ENCODE results near the gene HSPA12A. TPM values are rescaled to one million over a fixed set of nuclear protein-coding genes. Genes with fewer than 3 reads are reported as not detected.

The HSPA12A gene
- total RNA-seq, 5 donors from 2014 or later (not counting 1 experiment from before 2014, with no cell fraction given): 0.26 to 0.89 (median 0.53) TPM

DNA sequence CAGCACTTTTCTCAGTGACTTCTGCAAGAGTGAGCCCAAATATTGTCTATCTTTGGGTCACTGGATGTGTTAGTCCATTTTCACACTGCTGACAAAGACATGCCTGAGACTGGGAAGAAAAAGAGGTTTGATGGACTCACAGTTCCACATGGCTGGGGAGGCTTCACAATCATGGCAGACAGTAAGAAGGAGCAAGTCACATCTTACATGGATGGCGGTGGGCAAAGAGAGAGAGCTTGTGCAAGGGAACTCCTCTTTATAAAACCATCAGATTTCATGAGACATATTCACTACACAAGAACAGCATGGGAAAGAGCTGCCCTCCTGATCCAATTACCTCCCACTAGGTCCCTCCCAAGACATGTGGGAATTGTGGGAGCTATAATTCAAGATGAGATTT is 6.1 kb upstream of the HSPA12A start:
- Histone ChIP-seq H3K9me3 (peaks cover 2% of the 10 kb centered on the region), H3K4me3 (ENCODE audit: control insufficient read depth in 1 of 2, extremely low read depth in 1 of 2, low read length in 1 of 2) (no peak overlapping the region), H3K36me3 (ENCODE audit: control insufficient read depth in 2 of 2, extremely low read depth in 1 of 2, insufficient read depth in 1 of 2, low read length in 1 of 2) (no peaks in the 10 kb centered on the region), H3K27ac (ENCODE audit: low read length) (no peak overlapping the region), H3K4me1 (ENCODE audit: control insufficient read depth in 1 of 2, extremely low read depth in 1 of 2, insufficient read depth in 2 of 2, low read length in 2 of 2) (no peaks in the 10 kb centered on the region), H3K27me3 (replicated peaks in 1 of 2; ENCODE audit: control insufficient read depth in 2 of 2, extremely low read depth in 1 of 2, insufficient read depth in 2 of 2, low read length in 1 of 2) (peaks cover 7 to 49% of the 10 kb centered on the region in 2 experiments)
- Mint-ChIP-seq H3K36me3 (no peaks in the 10 kb centered on the region), H3K27me3 (peaks cover 54 to 61% of the 10 kb centered on the region in 2 donors), H3K27ac (no peak overlapping the region), H3K4me3 (no peak overlapping the region), H3K9me3 (peaks cover 0 to 2% (median 0%) of the 10 kb centered on the region in 3 donors), H3K4me1 (peaks cover 0 to 4% (median 0%) of the 10 kb centered on the region in 3 donors)
- POLR2A ChIA-PET: no interaction called here
- CTCF ChIA-PET: no interaction called here
- DNase-seq (no peak), ATAC-seq (replicated peaks in 1 of 4) (no peak)
- WGBS (ENCODE audit: insufficient coverage): no CpG with 5 or more reads among the region's 1 CpG

DNA sequence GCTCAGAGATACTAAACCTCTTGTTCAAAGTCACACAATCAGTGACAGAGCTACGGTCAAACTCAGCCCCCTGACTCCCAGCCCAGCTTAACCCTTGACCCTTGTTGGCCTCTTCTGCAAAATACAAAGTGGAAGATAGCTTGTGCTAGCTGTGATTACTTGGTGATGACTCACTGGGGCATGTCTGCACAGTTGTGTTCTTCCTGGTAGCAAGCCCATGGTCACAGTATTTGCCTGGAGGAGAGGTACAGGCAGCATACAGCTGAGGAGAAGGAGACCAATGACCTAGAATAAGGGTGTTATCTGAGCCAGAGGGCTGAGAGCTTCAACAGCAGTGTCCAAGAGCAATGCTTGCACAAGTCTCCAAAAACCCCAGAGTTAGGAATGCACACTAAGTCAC is 5.7 kb upstream of the HSPA12A start:
- H3K4me1 Mint-ChIP-seq: peaks cover 0 to 8% (median 3%) of the 10 kb centered on the region in 3 donors
- Histone ChIP-seq H3K4me3 (ENCODE audit: control insufficient read depth in 1 of 2, extremely low read depth in 1 of 2, low read length in 1 of 2) (no peak overlapping the region), H3K27me3 (replicated peaks in 1 of 2; ENCODE audit: control insufficient read depth in 2 of 2, extremely low read depth in 1 of 2, insufficient read depth in 2 of 2, low read length in 1 of 2) (peaks cover 9 to 50% of the 10 kb centered on the region in 2 experiments), H3K27ac (ENCODE audit: low read length) (no peak overlapping the region), H3K4me1 (ENCODE audit: control insufficient read depth in 1 of 2, extremely low read depth in 1 of 2, insufficient read depth in 2 of 2, low read length in 2 of 2) (peaks cover 0 to 3% of the 10 kb centered on the region in 2 experiments), H3K36me3 (ENCODE audit: control insufficient read depth in 2 of 2, extremely low read depth in 1 of 2, insufficient read depth in 1 of 2, low read length in 1 of 2) (no peaks in the 10 kb centered on the region), H3K9me3 (peaks cover 2% of the 10 kb centered on the region)
- ATAC-seq (replicated peaks in 1 of 4) (no peak), DNase-seq (no peak)
- ChIA-PET CTCF (no interaction called here), POLR2A (no interaction called here)
- WGBS (ENCODE audit: insufficient coverage): no CpG with 5 or more reads among the region's 1 CpG
- H3K9me3 Mint-ChIP-seq: peaks cover 0 to 2% (median 0%) of the 10 kb centered on the region in 3 donors
- no peaks in the 10 kb centered on the region for H3K36me3 Mint-ChIP-seq
- peaks cover 56 to 65% of the 10 kb centered on the region in 2 donors for H3K27me3 Mint-ChIP-seq
- no peak overlapping the region for H3K4me3 Mint-ChIP-seq
- no peak overlapping the region for H3K27ac Mint-ChIP-seq

DNA sequence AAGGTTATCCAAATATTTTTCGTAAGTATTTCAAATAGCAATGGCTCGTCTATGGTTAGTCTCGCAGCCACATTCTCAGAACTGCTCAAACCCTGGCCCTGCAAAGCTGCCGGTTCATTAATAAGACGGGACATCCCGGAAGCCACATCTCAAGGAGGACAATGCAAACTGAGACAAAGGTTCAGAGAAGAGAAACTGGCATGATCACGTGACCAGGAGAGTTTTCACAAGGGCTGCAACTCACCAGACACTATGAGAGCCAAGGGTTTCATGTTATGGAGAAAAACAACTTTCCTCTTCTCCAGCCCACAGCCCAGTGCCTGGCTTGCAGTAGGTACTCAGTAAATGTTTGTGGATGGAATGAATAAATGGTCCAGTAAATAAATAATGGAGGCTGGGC is 5.0 kb upstream of the HSPA12A start:
- Mint-ChIP-seq H3K36me3 (no peaks in the 10 kb centered on the region), H3K4me3 (no peak overlapping the region), H3K9me3 (peaks cover 0 to 2% (median 0%) of the 10 kb centered on the region in 3 donors), H3K4me1 (peaks cover 0 to 8% (median 3%) of the 10 kb centered on the region in 3 donors), H3K27me3 (peaks cover 54 to 66% of the 10 kb centered on the region in 2 donors), H3K27ac (no peak overlapping the region)
- ChIA-PET POLR2A (interaction anchor here in 1 of 2 donors (0.7 kb wide), 1 partner anchor 13 kb away, joined by 5 read pairs; no protein-coding TSS in a partner anchor), CTCF (no interaction called here)
- DNase-seq: no peak
- no peak overlapping the region for H3K4me3 ChIP-seq (ENCODE audit: control insufficient read depth in 1 of 2, extremely low read depth in 1 of 2, low read length in 1 of 2)
- WGBS (ENCODE audit: insufficient coverage): 48% methylated on average over 3 of the region's 7 CpGs
- H3K36me3 ChIP-seq (ENCODE audit: control insufficient read depth in 2 of 2, extremely low read depth in 1 of 2, insufficient read depth in 1 of 2, low read length in 1 of 2): no peaks in the 10 kb centered on the region
- peaks cover 0 to 7% of the 10 kb centered on the region in 2 experiments for H3K4me1 ChIP-seq (ENCODE audit: control insufficient read depth in 1 of 2, extremely low read depth in 1 of 2, insufficient read depth in 2 of 2, low read length in 2 of 2)
- peaks cover 9 to 50% of the 10 kb centered on the region in 2 experiments for H3K27me3 ChIP-seq (replicated peaks in 1 of 2; ENCODE audit: control insufficient read depth in 2 of 2, extremely low read depth in 1 of 2, insufficient read depth in 2 of 2, low read length in 1 of 2)
- no peak for ATAC-seq (replicated peaks in 1 of 4)
- H3K9me3 ChIP-seq: peaks cover 2% of the 10 kb centered on the region
- H3K27ac ChIP-seq (ENCODE audit: low read length): no peak overlapping the region

DNA sequence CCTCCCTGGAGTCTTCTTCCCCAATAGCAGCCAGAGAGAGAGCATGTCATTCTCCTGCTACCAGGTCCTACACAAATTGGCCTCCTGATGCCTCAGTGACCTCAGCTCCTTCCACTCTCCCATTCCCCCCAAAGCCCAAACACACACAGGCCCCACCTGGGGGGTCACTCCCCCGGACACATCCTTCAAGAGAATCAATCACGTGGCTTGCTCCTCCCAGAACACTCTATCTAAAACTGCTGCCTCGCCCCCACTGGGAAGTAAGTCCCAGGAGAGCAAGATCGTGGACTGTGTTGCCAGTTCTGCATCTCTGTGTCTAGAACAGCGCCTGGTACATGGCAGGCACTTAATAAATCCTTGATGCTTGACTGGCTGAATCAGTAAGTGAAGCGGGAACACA is 2.5 kb upstream of the HSPA12A start:
- Histone ChIP-seq H3K27ac (ENCODE audit: low read length) (no peak overlapping the region), H3K36me3 (ENCODE audit: control insufficient read depth in 2 of 2, extremely low read depth in 1 of 2, insufficient read depth in 1 of 2, low read length in 1 of 2) (no peaks in the 10 kb centered on the region), H3K27me3 (replicated peaks in 1 of 2; ENCODE audit: control insufficient read depth in 2 of 2, extremely low read depth in 1 of 2, insufficient read depth in 2 of 2, low read length in 1 of 2) (peaks cover 9 to 61% of the 10 kb centered on the region in 2 experiments), H3K4me1 (ENCODE audit: control insufficient read depth in 1 of 2, extremely low read depth in 1 of 2, insufficient read depth in 2 of 2, low read length in 2 of 2) (peaks cover 0 to 16% of the 10 kb centered on the region in 2 experiments), H3K4me3 (ENCODE audit: control insufficient read depth in 1 of 2, extremely low read depth in 1 of 2, low read length in 1 of 2) (no peak overlapping the region), H3K9me3 (peaks cover 2% of the 10 kb centered on the region)
- DNase-seq (no peak), ATAC-seq (replicated peaks in 1 of 4) (no peak)
- Mint-ChIP-seq H3K4me1 (peaks cover 0 to 13% (median 7%) of the 10 kb centered on the region in 3 donors), H3K27me3 (peaks cover 51 to 70% of the 10 kb centered on the region in 2 donors), H3K4me3 (peak overlapping the region in 1 of 3 donors; percentile 10), H3K36me3 (no peaks in the 10 kb centered on the region), H3K9me3 (peaks cover 0 to 2% (median 0%) of the 10 kb centered on the region in 3 donors), H3K27ac (no peak overlapping the region)
- 78% methylated on average over 6 of the region's 6 CpGs for WGBS (ENCODE audit: insufficient coverage)
- ChIA-PET CTCF (interaction anchor here in 1 of 2 donors (1.1 kb wide), 1 partner anchor 57 kb away, joined by 3 read pairs; no protein-coding TSS in a partner anchor), POLR2A (no interaction called here)

DNA sequence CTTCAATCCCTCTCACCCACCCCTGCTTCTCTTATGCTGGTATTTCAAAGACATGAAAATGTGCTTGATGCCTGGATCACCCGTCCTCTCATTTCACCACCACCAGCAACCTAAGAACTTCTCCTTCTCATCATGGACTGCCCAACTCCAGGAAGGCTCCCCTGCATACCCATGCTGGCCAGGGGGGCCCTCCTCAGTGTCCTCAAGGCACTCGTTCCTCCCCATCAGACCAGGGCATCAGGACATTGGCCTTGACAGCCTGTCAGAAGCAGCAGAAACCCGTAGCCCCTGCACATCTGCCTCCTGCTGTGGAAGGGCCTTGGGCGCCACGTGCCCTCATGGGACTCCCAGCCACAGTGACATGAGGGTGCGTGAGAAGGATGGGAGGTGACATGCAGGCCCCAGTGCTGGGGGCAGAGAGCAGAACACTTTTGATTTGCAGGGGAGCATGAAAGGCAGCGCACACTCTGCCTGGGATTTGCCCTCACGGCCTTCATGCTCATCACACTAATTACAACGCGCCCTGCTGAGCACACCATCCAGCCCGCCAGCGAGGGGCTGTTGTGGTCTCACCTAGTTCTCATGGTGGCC is 1.9 kb upstream of the HSPA12A start:
- H3K27me3 ChIP-seq (replicated peaks in 1 of 2; ENCODE audit: control insufficient read depth in 2 of 2, extremely low read depth in 1 of 2, insufficient read depth in 2 of 2, low read length in 1 of 2): peaks cover 9 to 68% of the 10 kb centered on the region in 2 experiments
- 61% methylated on average over 12 of the region's 12 CpGs for WGBS (ENCODE audit: insufficient coverage)
- no peaks in the 10 kb centered on the region for H3K36me3 Mint-ChIP-seq
- H3K4me3 ChIP-seq (ENCODE audit: control insufficient read depth in 1 of 2, extremely low read depth in 1 of 2, low read length in 1 of 2): no peak overlapping the region
- peak overlapping the region; percentile 10 to 38 (median 21) for H3K4me3 Mint-ChIP-seq
- POLR2A ChIA-PET: no interaction called here
- CTCF ChIA-PET: interaction anchor here in 1 of 2 donors (0.6 kb wide), 1 partner anchor 21 kb away, joined by 3 read pairs; no protein-coding TSS in a partner anchor
- H3K4me1 ChIP-seq (ENCODE audit: control insufficient read depth in 1 of 2, extremely low read depth in 1 of 2, insufficient read depth in 2 of 2, low read length in 2 of 2): peaks cover 0 to 16% of the 10 kb centered on the region in 2 experiments
- peaks cover 2% of the 10 kb centered on the region for H3K9me3 ChIP-seq
- DNase-seq (no peak), ATAC-seq (replicated peaks in 1 of 4) (no peak)
- H3K27ac ChIP-seq (ENCODE audit: low read length): no peak overlapping the region
- H3K27ac Mint-ChIP-seq: no peak overlapping the region
- H3K36me3 ChIP-seq (ENCODE audit: control insufficient read depth in 2 of 2, extremely low read depth in 1 of 2, insufficient read depth in 1 of 2, low read length in 1 of 2): no peaks in the 10 kb centered on the region
- H3K9me3 Mint-ChIP-seq: peaks cover 0 to 2% (median 0%) of the 10 kb centered on the region in 3 donors
- H3K27me3 Mint-ChIP-seq: peaks cover 51 to 71% of the 10 kb centered on the region in 2 donors
- peaks cover 0 to 13% (median 7%) of the 10 kb centered on the region in 3 donors for H3K4me1 Mint-ChIP-seq

DNA sequence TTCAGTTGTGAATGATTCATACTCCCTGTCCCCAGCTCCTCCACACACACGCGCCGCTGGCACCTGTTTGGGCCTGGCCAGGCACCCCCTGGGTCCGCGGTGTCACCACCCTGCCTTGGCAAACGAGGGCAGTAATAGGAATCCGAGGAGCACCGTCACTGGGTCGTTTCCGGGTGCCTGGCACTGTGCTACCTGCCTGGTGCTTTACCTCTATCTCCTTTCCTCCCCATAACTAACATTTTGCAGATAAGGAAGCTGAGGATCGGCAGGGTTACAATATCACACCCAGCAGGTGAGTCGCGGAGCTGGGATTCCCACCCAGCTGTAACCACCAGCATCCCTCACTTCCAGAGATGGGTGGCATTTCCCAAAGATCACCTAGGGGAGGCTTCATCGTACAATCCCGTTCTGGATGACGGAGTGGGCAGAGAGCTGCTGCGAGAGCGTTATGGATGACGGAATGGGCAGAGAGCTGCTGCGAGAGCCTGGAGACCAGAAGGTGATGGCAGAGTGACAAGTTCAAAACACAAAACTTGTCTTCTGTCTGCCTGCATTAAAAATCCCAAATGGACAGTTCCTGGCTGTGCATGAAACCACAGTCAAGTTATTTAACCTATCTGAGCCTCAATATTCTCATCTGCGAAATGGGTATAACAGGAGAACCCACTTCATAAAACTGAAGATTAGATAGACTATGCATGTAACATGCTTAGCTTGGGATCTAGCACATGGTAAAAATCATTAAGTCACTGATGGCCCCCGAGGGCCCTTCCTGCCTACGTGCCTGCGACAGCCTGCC is 1.1 kb upstream of the HSPA12A start:
- Mint-ChIP-seq H3K4me1 (peaks cover 0 to 13% (median 7%) of the 10 kb centered on the region in 3 donors), H3K27me3 (peaks cover 53 to 69% of the 10 kb centered on the region in 2 donors), H3K27ac (no peak overlapping the region), H3K4me3 (peak overlapping the region; percentile 55 to 75 (median 59)), H3K9me3 (peaks cover 0 to 2% (median 0%) of the 10 kb centered on the region in 3 donors), H3K36me3 (no peaks in the 10 kb centered on the region)
- peaks cover 15 to 73% of the 10 kb centered on the region in 2 experiments for H3K27me3 ChIP-seq (replicated peaks in 1 of 2; ENCODE audit: control insufficient read depth in 2 of 2, extremely low read depth in 1 of 2, insufficient read depth in 2 of 2, low read length in 1 of 2)
- DNase-seq (no peak), ATAC-seq (replicated peaks in 1 of 4) (no peak)
- ChIA-PET POLR2A (no interaction called here), CTCF (interaction anchor here (0.5 to 0.7 kb wide), 3 partner anchors 22 to 45 kb away, joined by 3 read pairs; no protein-coding TSS in a partner anchor)
- H3K27ac ChIP-seq (ENCODE audit: low read length): no peak overlapping the region
- H3K4me3 ChIP-seq (ENCODE audit: control insufficient read depth in 1 of 2, extremely low read depth in 1 of 2, low read length in 1 of 2): no peak overlapping the region
- no peaks in the 10 kb centered on the region for H3K36me3 ChIP-seq (ENCODE audit: control insufficient read depth in 2 of 2, extremely low read depth in 1 of 2, insufficient read depth in 1 of 2, low read length in 1 of 2)
- H3K4me1 ChIP-seq (ENCODE audit: control insufficient read depth in 1 of 2, extremely low read depth in 1 of 2, insufficient read depth in 2 of 2, low read length in 2 of 2): peaks cover 0 to 16% of the 10 kb centered on the region in 2 experiments
- peaks cover 2% of the 10 kb centered on the region for H3K9me3 ChIP-seq
- 53% methylated on average over 19 of the region's 24 CpGs for WGBS (ENCODE audit: insufficient coverage)
